ENCODE results near the gene ADAM8.

GRCh38 chr10:133245439-133246235 is 31.0 kb downstream of the ADAM8 start:
- TF ChIP-seq CTCF (optimal IDR thresholded peaks at IDR 0.05 in 1 of 3, IDR thresholded peaks at IDR 0.05 in 1 of 3, conservative IDR thresholded peaks at IDR 0.05 in 1 of 3; ENCODE audit: extremely low read depth in 1 of 3, insufficient read depth in 2 of 3, low read length in 3 of 3) = no peak
- no peak for TF ChIP-seq EZH2 (IDR thresholded peaks at IDR 0.05; ENCODE audit: low read length)

Measured in keratinocyte (primary cell).